Omental fat pad (tissue), 4 donors: ENCODE data around the gene ABCC9. TPM values are rescaled to one million over a fixed set of nuclear protein-coding genes. Genes with fewer than 3 reads are reported as not detected.
"Not testable (repeated sequence)": the region's sequence is repeated elsewhere in the genome, so short reads cannot be mapped to it uniquely, and the experiment has no call there.

ENCODE experiments used
- ATAC-seq: fragments of 150-250 bp; one replicate; pipeline ENCODE4 v1.9.1; 2016; ENCODE audit warnings: mild to moderate bottlenecking, moderate library complexity; ENCODE audit not compliant: low FRiP score
- DNase-seq: peaks from one replicate; pipeline ENCODE4 v3.0.0-alpha.2; 2019; ENCODE audit warnings: low spot score
- total RNA-seq, 4 donors: library from RNA; depleted of rRNA; stranded (reverse); fragments of >200 nt; gene quantifications; one replicate each; pipeline ENCODE4 v1.1.0, GENCODE V29; 2016
- TF ChIP-seq, protein P1 (sequence below), 3 donors: fragments of 450-650 bp; IDR thresholded peaks; one replicate each; pipeline ENCODE4 v1.5.1; 2016 to 2017; ENCODE audit warnings: antibody characterized with exemption in 3 of 3, mild to moderate bottlenecking in 3 of 3, moderate library complexity in 2 of 3

Gene ABCC9
- total RNA-seq, 4 donors from 2014 or later: 37.9 to 64.2 (median 54.4) TPM

DNA sequence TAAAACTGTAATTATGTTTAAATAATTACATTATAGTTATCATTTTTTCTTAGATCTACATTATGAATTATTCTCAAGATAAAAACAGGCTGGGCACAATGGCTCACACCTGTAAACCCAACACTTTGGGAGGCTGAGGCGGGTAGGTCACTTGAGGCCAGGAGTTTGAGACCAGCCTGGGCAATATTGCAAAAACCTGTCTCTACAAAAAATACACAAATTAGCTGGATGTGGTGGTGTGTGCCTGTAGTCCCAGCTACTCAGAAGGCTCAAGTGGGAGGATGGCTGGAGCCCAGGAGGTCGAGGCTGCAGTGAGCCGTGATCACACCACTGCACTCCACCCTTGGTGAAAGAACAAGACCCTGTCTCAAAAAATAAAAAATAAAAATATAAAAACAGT, 126.4 kb downstream of the ABCC9 start:
- ATAC-seq: no peak

DNA sequence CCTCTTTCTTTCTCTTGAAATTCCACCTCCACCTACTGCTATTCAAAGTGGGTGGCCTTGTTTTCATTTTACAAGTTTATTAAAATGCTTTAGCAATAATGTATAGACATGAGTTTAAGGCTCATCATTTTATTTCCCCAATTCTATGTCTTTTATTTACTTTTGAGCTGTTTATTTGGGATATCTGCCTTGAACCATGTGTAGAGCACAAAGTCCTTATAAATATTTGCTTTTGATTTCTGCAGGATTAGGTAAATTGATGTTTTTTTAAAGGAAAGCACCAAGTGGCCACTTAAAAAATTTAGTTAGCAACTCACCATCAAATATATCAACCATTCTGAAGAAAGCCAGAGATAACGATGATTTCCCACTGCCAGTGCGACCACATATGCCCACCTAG, 126.9 kb downstream of the ABCC9 start:
- DNase-seq (no peak), ATAC-seq (no peak)
- TF ChIP-seq, protein P1, sequence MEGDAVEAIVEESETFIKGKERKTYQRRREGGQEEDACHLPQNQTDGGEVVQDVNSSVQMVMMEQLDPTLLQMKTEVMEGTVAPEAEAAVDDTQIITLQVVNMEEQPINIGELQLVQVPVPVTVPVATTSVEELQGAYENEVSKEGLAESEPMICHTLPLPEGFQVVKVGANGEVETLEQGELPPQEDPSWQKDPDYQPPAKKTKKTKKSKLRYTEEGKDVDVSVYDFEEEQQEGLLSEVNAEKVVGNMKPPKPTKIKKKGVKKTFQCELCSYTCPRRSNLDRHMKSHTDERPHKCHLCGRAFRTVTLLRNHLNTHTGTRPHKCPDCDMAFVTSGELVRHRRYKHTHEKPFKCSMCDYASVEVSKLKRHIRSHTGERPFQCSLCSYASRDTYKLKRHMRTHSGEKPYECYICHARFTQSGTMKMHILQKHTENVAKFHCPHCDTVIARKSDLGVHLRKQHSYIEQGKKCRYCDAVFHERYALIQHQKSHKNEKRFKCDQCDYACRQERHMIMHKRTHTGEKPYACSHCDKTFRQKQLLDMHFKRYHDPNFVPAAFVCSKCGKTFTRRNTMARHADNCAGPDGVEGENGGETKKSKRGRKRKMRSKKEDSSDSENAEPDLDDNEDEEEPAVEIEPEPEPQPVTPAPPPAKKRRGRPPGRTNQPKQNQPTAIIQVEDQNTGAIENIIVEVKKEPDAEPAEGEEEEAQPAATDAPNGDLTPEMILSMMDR (IDR thresholded peaks at IDR 0.05): no peak

More for the DNA sequence above, 126.4 kb downstream of the ABCC9 start:
- DNase-seq: no peak
- TF ChIP-seq, protein P1 (IDR thresholded peaks at IDR 0.05): no peak

DNA sequence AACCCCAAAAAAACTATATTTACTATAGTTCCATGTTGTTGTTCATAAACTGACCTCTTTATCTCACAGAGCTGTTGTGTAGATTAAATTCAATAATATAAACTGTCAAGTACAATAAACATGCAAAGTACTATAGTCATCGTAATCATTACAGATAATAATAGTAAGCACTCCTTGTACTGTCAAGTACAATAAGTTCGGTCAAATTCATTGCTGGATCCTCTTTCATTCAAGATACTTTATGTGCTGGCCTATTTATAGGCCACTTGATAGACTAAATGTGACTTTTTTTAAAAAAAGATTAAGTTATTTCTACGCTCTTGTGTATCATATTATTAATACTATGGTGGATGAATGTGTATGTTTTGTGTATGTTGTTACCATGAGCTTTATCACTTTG, 127.5 kb downstream of the ABCC9 start:
- ATAC-seq: no peak
- no peak for DNase-seq
- TF ChIP-seq, protein P1 (IDR thresholded peaks at IDR 0.05): no peak

DNA sequence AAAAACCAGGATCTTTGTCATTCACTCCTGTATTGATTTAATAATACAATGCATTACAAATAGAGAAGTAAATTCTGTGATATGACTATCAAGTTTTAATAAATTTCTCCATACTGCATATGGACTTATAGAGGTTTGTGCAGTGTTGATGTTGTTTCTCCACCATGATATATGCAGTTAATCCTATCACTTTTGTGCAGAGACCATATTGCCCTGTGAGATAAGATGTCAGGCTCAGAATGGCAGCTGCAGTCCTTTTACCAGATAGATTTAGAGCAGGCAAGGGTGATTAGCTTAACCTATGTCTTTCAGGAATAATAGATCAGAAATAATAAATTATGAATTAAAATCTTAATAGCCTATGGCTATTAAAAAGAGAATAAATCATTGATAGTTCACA, 128.1 kb downstream of the ABCC9 start:
- DNase-seq: no peak
- no peak for ATAC-seq
- TF ChIP-seq, protein P1 (IDR thresholded peaks at IDR 0.05): no peak

DNA sequence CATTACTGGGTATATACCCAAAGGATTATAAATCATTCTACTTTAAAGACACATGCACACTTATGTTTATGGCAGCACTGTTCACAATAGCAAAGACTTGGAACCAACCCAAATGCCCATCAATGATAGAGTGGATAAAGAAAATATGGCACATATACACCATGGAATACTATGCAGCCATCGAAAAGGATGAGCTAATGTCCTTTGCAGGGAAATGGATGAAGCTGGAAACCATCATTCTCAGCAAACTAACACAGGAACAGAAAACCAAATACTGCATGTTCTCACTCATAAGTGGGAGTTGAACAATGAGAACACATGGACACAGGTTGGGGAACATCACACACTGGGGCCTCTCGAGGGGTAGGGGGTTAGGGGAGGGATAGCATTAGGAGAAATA, 128.9 kb downstream of the ABCC9 start:
- not testable (repeated sequence) for DNase-seq, ATAC-seq

DNA sequence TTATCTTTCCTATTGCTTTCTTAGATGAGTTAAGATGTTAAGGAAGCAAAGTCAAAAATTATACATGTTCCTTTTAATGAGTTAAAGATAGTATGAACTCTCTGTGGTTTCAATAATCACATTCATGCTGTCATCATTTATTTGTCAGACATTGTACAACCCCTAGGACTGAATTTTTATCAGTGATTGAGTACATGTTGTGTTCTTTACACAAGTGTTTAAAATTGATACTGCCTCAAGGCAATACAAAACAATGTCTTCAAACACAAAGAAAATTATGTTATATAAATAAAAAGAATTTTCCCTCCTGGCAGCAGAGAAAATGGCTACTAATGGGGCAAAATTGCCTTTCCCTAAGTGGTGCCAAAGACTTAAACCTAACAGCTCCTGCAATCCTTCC, 132.1 kb downstream of the ABCC9 start:
- no peak for ATAC-seq
- DNase-seq: no peak
- TF ChIP-seq, protein P1 (IDR thresholded peaks at IDR 0.05): no peak

DNA sequence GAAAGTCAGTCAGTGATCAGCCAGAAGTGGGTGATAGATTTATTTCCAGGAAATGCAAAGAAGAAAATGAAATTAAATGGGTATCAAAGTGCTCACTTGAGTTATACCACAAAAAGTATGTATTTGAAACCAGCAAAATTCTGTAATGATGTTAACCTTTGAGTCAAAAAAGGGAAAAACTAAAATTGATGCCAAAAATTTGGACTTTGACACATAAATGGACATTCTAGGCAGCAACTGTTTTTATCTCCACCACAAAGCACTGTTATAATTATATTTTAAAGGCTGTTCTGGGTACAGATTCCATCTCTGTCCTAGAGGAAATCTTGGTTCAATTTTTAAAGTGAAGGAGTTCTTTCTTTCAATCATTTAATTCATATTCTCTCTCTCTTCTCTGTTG, 135.0 kb downstream of the ABCC9 start:
- no peak for ATAC-seq
- no peak for DNase-seq

More for the DNA sequence above, 135.0 kb downstream of the ABCC9 start:
- TF ChIP-seq, protein P1 (IDR thresholded peaks at IDR 0.05): no peak
